ENCODE measurements around the gene ADARB2.

DNA sequence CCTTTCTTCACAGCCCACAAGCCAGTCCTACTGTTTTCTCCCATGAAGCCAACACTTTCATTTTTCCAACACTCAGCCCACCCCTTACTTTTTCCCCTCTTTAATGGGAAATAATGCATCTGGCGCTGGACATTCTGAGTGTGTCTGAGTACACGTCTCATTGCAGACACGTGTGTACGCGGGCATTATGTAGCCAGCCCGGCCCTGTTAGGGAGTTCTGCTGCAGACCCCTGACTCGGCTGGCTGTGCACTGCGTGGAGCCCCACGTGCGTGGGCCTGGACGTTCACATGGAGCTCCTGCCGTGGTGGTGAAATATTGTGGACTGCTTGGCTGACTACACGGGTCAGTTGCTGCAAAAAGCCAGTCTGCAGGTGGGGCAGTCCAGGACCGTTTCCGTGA is 233.0 kb downstream of the ADARB2 start:
- TF ChIP-seq TAF1 (IDR thresholded peaks at IDR 0.05; ENCODE audit: borderline replicate concordance, insufficient read depth, low read length) (no peak), REST (IDR thresholded peaks at IDR 0.05; ENCODE audit: insufficient read depth in 1 of 2, low read depth in 2 of 2, low read length in 2 of 2) (no peak)
